Stimulated activated CD8-positive, alpha-beta memory T cell treated with anti-CD3 and anti-CD28 coated beads, Interleukin-7, amount 100 ng/mL, for 24 hours (primary cell): ENCODE measurements around the gene NOX1.

ENCODE experiments used
- DNase-seq: peaks from one replicate; pipeline ENCODE4 v3.0.0-alpha.2; 2020; ENCODE audit warnings: low read depth

The NOX1 gene

GRCh38 chrX:100874325-100874724 lies at the start of gene NOX1:
TSS of gene NOX1 (minus strand) at chrX:100874359. CDS start at chrX:100874139, 220 bp downstream.
- DNase-seq: no peak

DNA sequence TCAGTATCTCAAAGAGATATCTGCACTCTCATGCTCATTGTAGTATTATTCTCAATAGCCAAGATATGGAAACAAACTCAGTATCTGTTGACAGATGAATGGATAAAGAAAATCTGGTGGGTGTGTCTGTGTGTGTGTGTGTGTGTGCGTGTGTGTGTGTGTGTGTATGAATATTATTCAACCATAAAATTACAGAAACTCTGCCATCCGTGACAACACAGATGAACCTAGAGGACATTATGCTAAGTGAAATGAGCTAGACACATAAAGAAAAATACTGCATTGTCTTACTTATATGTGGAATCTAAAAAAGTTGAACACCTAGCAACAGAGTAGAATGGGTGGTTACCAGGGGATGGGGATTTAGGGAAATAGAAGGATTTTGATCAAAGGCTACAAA lies 41.4 kb upstream of the NOX1 start:
- no peak for DNase-seq

GRCh38 chrX:100913111-100913510 lies 39.0 kb upstream of the NOX1 start:
- DNase-seq: no peak

GRCh38 chrX:100911731-100912130 lies 37.6 kb upstream of the NOX1 start:
- no peak for DNase-seq

- DNase-seq: no peak
These were observed 31.5 kb upstream of the NOX1 start for GRCh38 chrX:100905620-100906019.

GRCh38 chrX:100904433-100904832 lies 30.3 kb upstream of the NOX1 start:
- DNase-seq: no peak

- no peak for DNase-seq
These were observed 21.4 kb upstream of the NOX1 start for GRCh38 chrX:100895365-100896075.

- no peak for DNase-seq
These were observed 9.5 kb upstream of the NOX1 start for GRCh38 chrX:100883654-100884053.

GRCh38 chrX:100880368-100880767 lies 6.2 kb upstream of the NOX1 start:
- no peak for DNase-seq

DNA sequence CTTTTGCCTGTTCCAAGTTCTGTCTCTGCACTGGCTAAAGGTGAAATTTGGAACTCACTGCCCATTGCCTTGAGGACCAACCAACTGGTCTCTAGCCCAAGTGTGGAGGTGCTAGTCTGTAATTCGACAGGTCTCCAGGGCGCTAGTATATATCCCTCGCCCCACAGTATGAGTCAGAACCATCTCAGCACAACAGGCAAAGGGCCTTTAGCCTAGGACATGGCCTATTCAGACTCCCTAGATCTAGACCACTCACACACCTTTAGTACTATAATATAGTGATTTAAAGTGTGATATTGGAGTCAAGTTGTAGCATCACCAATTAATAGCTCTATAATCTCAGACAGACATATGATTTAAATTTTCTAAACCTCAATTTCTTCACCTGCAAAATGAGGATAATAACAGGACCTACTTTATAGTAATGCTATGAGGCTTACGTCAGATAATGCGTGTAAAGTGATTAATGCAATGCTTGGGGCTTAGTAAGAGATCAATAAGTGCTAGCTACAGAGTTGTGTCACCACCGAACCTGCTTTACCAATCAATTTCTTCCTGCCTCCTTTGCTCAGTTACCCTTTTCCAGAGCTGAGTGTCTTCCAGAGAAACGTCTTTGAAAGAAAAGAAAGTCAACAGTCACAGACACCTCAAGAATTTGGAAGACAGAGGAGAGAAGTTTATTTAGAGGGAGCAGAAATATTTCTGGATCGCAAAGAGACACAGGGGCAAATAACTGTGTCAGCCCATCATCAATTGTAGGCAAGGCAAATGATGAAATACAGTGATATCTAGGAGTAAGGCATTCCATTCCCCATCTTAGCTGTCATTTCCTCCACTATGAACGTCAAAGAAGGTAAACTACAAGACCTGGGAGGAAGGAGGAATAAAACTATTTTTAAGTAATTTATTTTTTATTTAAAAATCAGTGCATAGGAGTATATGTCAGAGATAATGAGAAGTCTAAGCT lies 2.3 kb downstream of the NOX1 start:
- DNase-seq: no peak

GRCh38 chrX:100870527-100870926 lies 3.6 kb downstream of the NOX1 start:
- no peak for DNase-seq

- DNase-seq: no peak
These were observed 5.9 kb downstream of the NOX1 start for GRCh38 chrX:100868273-100868672.

DNA sequence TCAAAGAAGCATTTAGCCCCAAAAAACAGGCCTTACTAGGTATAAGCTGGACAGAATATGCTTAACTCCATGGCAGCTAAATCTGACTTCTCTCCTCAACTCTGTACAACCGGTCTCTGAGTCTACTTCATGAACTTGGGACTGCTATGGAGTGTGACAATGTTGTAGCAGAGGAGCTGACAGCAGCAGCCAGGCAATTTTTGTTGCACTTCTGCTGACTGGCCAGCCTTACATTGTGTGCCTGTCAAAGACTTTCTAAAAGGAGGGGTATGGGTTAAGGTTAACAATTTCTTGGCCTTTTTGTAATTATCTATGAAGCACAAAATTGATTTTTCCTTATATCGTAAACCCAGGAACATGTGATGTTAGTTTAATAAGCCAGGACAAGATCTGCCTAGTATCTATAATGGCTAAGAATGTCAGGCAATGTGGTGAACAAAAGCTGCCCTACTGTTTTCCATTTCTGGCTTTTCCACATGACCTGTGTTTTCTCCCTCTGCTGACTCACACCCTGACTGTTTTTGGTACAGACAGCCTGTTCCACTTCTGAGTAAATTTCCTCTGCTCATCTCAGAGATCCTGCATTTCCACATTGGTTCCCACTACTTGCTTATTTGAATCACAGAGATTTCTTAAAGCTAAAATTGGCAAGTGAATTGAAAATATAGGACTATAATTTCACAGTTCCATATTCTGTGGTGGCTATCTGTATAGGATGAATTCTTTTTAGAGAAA lies 9.3 kb downstream of the NOX1 start:
- DNase-seq: no peak

DNA sequence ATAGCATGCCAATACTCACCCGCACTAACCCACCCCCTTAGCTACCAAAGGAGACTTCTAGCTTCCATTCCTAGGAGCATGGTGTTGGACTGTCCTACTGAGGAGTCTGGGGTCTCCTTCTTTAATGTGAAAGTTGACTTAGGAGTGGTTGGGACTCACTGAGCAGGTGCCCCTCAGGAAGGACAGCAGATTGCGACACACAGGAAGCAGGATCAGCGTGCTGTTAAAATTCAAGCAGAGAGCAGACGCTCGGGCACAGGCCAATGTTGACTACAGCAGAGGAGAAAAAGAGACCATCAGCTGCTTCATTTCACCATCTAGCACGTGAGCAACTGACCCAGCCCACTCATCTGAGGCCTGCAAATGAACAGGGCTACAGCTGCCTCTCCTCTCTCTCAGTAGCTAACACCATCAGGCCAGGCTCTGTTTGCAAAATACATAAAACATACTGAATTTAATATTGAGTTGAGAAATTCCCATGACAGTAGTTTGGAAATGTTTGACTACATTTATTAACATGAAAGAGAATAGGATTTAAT lies 10.8 kb downstream of the NOX1 start:
- DNase-seq: no peak

DNA sequence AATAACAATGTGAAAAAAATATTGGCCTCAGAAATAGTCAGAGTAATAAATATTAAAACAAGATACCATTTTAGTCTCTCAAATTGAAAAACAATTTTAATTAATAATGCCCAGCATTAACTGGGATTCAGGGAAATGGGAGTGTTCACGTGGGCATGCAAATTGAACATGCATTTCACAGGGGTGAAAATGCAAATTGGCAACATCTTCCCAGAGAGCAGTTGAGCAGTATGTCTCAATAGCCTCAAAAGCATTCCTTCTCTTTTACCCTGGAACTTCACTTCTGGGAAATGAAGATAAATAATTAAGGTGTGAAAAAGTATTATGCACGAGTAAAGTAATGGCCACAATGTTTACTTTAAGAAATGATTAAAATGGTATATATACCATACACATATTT lies 21.3 kb downstream of the NOX1 start:
- no peak for DNase-seq

GRCh38 chrX:100850317-100850716 lies 23.8 kb downstream of the NOX1 start:
- DNase-seq: no peak

GRCh38 chrX:100831219-100831946 lies 42.8 kb downstream of the NOX1 start:
- DNase-seq: no peak

DNA sequence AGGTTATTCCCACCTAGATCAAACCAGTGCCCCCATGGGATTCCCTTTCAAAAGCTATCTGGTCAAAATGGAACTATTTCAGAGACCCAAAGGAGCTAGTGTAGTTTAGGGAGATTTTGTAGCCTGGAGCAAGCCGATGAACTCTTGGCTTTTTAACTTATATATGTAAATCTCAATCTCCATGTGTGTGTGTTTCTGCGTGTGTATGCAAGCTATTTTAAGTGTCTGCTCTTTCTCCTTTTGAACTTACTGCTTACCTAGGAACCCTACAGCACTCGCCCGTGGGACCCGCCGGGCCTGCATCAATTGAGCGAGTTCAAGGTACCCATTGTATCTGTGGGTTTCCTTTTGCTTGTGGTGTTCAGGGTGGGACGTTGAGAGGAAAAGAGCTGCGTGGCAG lies 43.6 kb downstream of the NOX1 start:
- DNase-seq: no peak

GRCh38 chrX:100830143-100830542 lies 44.0 kb downstream of the NOX1 start:
- DNase-seq: no peak

- no peak for DNase-seq
These were observed 44.4 kb downstream of the NOX1 start for GRCh38 chrX:100829730-100830129.

- DNase-seq: peak; percentile 36
These were observed 54.1 kb downstream of the NOX1 start, which contains the start of gene CSTF2 for GRCh38 chrX:100819837-100820666. TSS of gene CSTF2 (plus strand) at chrX:100820391. CDS start at chrX:100820417, 26 bp downstream.
